ENCODE results near the gene MMRN2.
A peak's percentile ranks its signal among the peaks of the same experiment; 100 is the strongest.

MMRN2 gene

GRCh38 chr10:86904600-86904999, 52.8 kb downstream of the MMRN2 start:
- DNase-seq: no peak
- intact Hi-C loops (cut with DNase I): no loop called here

- intact Hi-C loops (cut with DNase I): no loop called here
Observed at GRCh38 chr10:86900955-86901354, 56.5 kb downstream of the MMRN2 start.

GRCh38 chr10:86899670-86900276, 57.6 kb downstream of the MMRN2 start:
- peak in 7 of 10 donors; percentile 16 to 87 (median 62) for DNase-seq
- intact Hi-C loops (cut with DNase I): loop anchor here (1.0 to 5.0 kb wide), 4 partner anchors 142 to 257 kb away; partner anchors contain the start of gene BMPR1A

More at GRCh38 chr10:86900955-86901354, 56.5 kb downstream of the MMRN2 start:
- DNase-seq: peak in 7 of 10 donors; percentile 28 to 83 (median 53)

GRCh38 chr10:86899132-86899531, 58.3 kb downstream of the MMRN2 start:
- DNase-seq: peak in 2 of 10 donors; percentile 19 to 73
- intact Hi-C loops (cut with DNase I): loop anchor here (1.0 to 5.0 kb wide), 4 partner anchors 142 to 256 kb away; partner anchors contain the start of gene BMPR1A

- intact Hi-C loops (cut with DNase I): loop anchor here (2.0 to 5.0 kb wide), 2 partner anchors 141 to 256 kb away; partner anchors contain the start of gene BMPR1A
- no peak for DNase-seq
Observed at GRCh38 chr10:86898511-86898910, 58.9 kb downstream of the MMRN2 start.

- intact Hi-C loops (cut with DNase I): no loop called here
- DNase-seq: no peak
Observed at GRCh38 chr10:86889997-86890396, 67.4 kb downstream of the MMRN2 start.

- intact Hi-C loops (cut with DNase I): no loop called here
- no peak for DNase-seq
Observed at GRCh38 chr10:86888585-86889381, 68.6 kb downstream of the MMRN2 start.
